ENCODE data around the gene APBA1.

APBA1 gene

GRCh38 chr9:69516353-69517322 is 155.5 kb downstream of the APBA1 start:
- DNase-seq, result no peak

GRCh38 chr9:69515810-69516209 is 156.4 kb downstream of the APBA1 start:
- no peak for DNase-seq

GRCh38 chr9:69513141-69513820 is 158.9 kb downstream of the APBA1 start:
- no peak for DNase-seq

- DNase-seq, result no peak
Observed at GRCh38 chr9:69504058-69504457, 168.1 kb downstream of the APBA1 start.

GRCh38 chr9:69502671-69503301 is 169.4 kb downstream of the APBA1 start:
- DNase-seq, result no peak

- DNase-seq, result no peak
Observed at GRCh38 chr9:69500896-69501295, 171.3 kb downstream of the APBA1 start.

GRCh38 chr9:69499959-69500358 is 172.2 kb downstream of the APBA1 start:
- no peak for DNase-seq

GRCh38 chr9:69499407-69499806 is 172.8 kb downstream of the APBA1 start:
- DNase-seq, result no peak

GRCh38 chr9:69498470-69498869 is 173.7 kb downstream of the APBA1 start:
- DNase-seq, result no peak

GRCh38 chr9:69497816-69498215 is 174.4 kb downstream of the APBA1 start:
- DNase-seq, result no peak

GRCh38 chr9:69496846-69497450 is 175.2 kb downstream of the APBA1 start:
- no peak for DNase-seq

- DNase-seq, result no peak
Observed at GRCh38 chr9:69495296-69495695, 176.9 kb downstream of the APBA1 start.

GRCh38 chr9:69494763-69495162 is 177.4 kb downstream of the APBA1 start:
- no peak for DNase-seq

GRCh38 chr9:69494208-69494607 is 178.0 kb downstream of the APBA1 start:
- no peak for DNase-seq

- no peak for DNase-seq
Observed at GRCh38 chr9:69486498-69486897, 185.7 kb downstream of the APBA1 start.

GRCh38 chr9:69485466-69485865 is 186.7 kb downstream of the APBA1 start:
- no peak for DNase-seq

- DNase-seq, result no peak
Observed at GRCh38 chr9:69483886-69484422, 188.2 kb downstream of the APBA1 start.

- no peak for DNase-seq
Observed at GRCh38 chr9:69476797-69477196, 195.4 kb downstream of the APBA1 start.

GRCh38 chr9:69476016-69476415 is 196.2 kb downstream of the APBA1 start:
- DNase-seq, result no peak

- no peak for DNase-seq
Observed at GRCh38 chr9:69474821-69475220, 197.3 kb downstream of the APBA1 start.

GRCh38 chr9:69472101-69472620 is 200.0 kb downstream of the APBA1 start:
- no peak for DNase-seq

- peak; percentile 66 for DNase-seq
Observed at GRCh38 chr9:69471433-69471832, 200.7 kb downstream of the APBA1 start.

Measured in kidney glomerular epithelial cell (primary cell).